ENCODE data around the gene PLCB4. TPM values are rescaled to one million over a fixed set of nuclear protein-coding genes. Genes with fewer than 3 reads are reported as not detected.

The PLCB4 gene
- total RNA-seq, 1 experiment from 2014 or later: 10.1 TPM

DNA sequence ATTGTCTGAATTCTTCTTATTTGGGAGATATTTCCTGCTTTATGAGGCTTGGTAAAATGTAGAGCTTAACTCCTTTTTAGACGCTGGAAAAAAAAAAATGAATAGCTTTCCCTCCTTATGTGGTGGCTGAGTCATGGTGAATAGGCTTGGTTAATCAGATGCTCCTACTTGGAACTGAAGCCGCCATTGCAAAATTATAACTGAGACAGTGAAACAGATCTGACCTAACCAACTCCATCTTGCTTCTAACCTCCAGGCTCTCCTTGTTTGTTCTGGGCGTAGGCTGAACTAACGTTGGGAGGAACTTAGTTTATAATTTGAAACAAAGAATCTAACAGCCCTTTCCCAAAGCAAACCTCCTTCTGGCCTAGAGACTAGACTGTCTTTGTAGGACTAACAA lies 43.2 kb upstream of the PLCB4 start:
- H3K4me1 Mint-ChIP-seq: peaks cover 39 to 44% of the 10 kb centered on the region in 2 experiments
- H3K23ac ChIP-seq (ENCODE audit: insufficient read length, low read depth, low read length): no peak overlapping the region

More for the DNA sequence above, 43.2 kb upstream of the PLCB4 start:
- H3K27me3 Mint-ChIP-seq (ENCODE audit: low read depth): no peaks in the 10 kb centered on the region; the same call in 1 of the 2 replicates
- no peaks in the 10 kb centered on the region; a peak in 1 of 5 replicates for H3K9me3 Mint-ChIP-seq
- no CpG with 5 or more reads among the region's 4 CpGs for WGBS (ENCODE audit: extremely low coverage, insufficient read length, low lambda C conversion rate)
- Histone ChIP-seq H3K27ac (ENCODE audit: insufficient read length, low read depth, low read length) (no peak overlapping the region), H3K18ac (ENCODE audit: insufficient read length, low read depth, low read length) (no peak overlapping the region), H3K9me3 (ENCODE audit: control insufficient read depth, low read depth, low read length) (no peaks in the 10 kb centered on the region), H2AFZ (ENCODE audit: low read length) (no peak overlapping the region), H3K79me2 (ENCODE audit: insufficient read depth, low read length) (no peaks in the 10 kb centered on the region), H2BK5ac (ENCODE audit: insufficient read length, low read length) (no peak overlapping the region), H2BK20ac (ENCODE audit: low read depth, low read length, poor library complexity, severe bottlenecking) (no peak overlapping the region), H4K5ac (ENCODE audit: insufficient read length, low read depth, low read length) (no peak overlapping the region), H3K79me1 (ENCODE audit: insufficient read depth, low read depth, low read length, poor library complexity, severe bottlenecking) (no peaks in the 10 kb centered on the region), H3K14ac (ENCODE audit: insufficient read depth, low read length) (no peak overlapping the region), H3T11ph (ENCODE audit: low read length) (no peak overlapping the region), H2AK5ac (ENCODE audit: insufficient read length, low read length) (no peak overlapping the region), H3K4me2 (ENCODE audit: insufficient read depth, insufficient read length, low read length) (no peak overlapping the region), H2BK12ac (ENCODE audit: insufficient read length, low read depth, low read length) (no peak overlapping the region), H4K8ac (replicated peaks; ENCODE audit: insufficient read length, low read depth, low read length) (no peak overlapping the region), H2BK120ac (ENCODE audit: low read depth, low read length, poor library complexity, severe bottlenecking) (no peak overlapping the region), H3K4me1 (ENCODE audit: insufficient read depth, low read length) (peaks cover 4% of the 10 kb centered on the region), H4K91ac (ENCODE audit: insufficient read length, low read depth, low read length) (no peak overlapping the region), H3K27me3 (ENCODE audit: insufficient read depth, low read length) (no peaks in the 10 kb centered on the region), H3K9ac (ENCODE audit: extremely low read depth, insufficient read length, low read length) (no peak overlapping the region), H3K23me2 (ENCODE audit: insufficient read length, low read depth, low read length, poor library complexity, severe bottlenecking) (no peaks in the 10 kb centered on the region), H3K4ac (ENCODE audit: low read depth, low read length) (no peak overlapping the region), H2BK15ac (ENCODE audit: low read depth, low read length) (no peak overlapping the region), H3K56ac (ENCODE audit: insufficient read length, low read depth, low read length) (no peak overlapping the region), H4K20me1 (ENCODE audit: control insufficient read depth, insufficient read depth, insufficient read length) (no peaks in the 10 kb centered on the region)
- H3K36me3 Mint-ChIP-seq (ENCODE audit: insufficient read depth in 1 of 3, low read depth in 3 of 3): no peaks in the 10 kb centered on the region; a peak in 3 of 7 replicates
- TF ChIP-seq, protein P1, sequence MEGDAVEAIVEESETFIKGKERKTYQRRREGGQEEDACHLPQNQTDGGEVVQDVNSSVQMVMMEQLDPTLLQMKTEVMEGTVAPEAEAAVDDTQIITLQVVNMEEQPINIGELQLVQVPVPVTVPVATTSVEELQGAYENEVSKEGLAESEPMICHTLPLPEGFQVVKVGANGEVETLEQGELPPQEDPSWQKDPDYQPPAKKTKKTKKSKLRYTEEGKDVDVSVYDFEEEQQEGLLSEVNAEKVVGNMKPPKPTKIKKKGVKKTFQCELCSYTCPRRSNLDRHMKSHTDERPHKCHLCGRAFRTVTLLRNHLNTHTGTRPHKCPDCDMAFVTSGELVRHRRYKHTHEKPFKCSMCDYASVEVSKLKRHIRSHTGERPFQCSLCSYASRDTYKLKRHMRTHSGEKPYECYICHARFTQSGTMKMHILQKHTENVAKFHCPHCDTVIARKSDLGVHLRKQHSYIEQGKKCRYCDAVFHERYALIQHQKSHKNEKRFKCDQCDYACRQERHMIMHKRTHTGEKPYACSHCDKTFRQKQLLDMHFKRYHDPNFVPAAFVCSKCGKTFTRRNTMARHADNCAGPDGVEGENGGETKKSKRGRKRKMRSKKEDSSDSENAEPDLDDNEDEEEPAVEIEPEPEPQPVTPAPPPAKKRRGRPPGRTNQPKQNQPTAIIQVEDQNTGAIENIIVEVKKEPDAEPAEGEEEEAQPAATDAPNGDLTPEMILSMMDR (conservative IDR thresholded peaks at IDR 0.05): no peak
- H3K27ac Mint-ChIP-seq: no peak overlapping the region
- no peak for DNase-seq
- no peak overlapping the region for H3K4me3 Mint-ChIP-seq
